AG04449 (cell line): ENCODE data around the gene COL15A1.

ENCODE experiments used
- CTCF ChIA-PET: fragments of 350-600 bp; formaldehyde crosslinking; extraction: SDS; loops from one replicate; lab custom pipeline; 2021; ENCODE audit warnings: antibody characterized with exemption; lab: Yijun Ruan, JAX
- POLR2A ChIA-PET: fragments of 400-600, 350-600 bp; formaldehyde crosslinking; extraction: SDS; loops from one replicate; lab custom pipeline; 2020; ENCODE audit warnings: antibody characterized with exemption, inconsistent platforms; lab: Yijun Ruan, JAX
- DNase-seq: peaks from one replicate; pipeline ENCODE4 v3.0.0-alpha.2; 2010; ENCODE audit warnings: low read depth, low spot score
- H3K4me3 ChIP-seq: 2 replicates; pipeline ENCODE4 v1.5.1; 2011; ENCODE audit warnings: low read depth, mild to moderate bottlenecking, control low read depth, low read length
- TF ChIP-seq, protein P1 (sequence below): IDR thresholded peaks from one replicate; pipeline ENCODE4 v1.5.1; 2011; ENCODE audit warnings: mild to moderate bottlenecking, moderate library complexity, low read length, control low read depth, inconsistent platforms; ENCODE audit not compliant: insufficient read depth; ENCODE audit errors: missing control alignments

Gene COL15A1

GRCh38 chr9:99055384-99055783 is 111.7 kb downstream of the COL15A1 start:
- TF ChIP-seq, protein P1, sequence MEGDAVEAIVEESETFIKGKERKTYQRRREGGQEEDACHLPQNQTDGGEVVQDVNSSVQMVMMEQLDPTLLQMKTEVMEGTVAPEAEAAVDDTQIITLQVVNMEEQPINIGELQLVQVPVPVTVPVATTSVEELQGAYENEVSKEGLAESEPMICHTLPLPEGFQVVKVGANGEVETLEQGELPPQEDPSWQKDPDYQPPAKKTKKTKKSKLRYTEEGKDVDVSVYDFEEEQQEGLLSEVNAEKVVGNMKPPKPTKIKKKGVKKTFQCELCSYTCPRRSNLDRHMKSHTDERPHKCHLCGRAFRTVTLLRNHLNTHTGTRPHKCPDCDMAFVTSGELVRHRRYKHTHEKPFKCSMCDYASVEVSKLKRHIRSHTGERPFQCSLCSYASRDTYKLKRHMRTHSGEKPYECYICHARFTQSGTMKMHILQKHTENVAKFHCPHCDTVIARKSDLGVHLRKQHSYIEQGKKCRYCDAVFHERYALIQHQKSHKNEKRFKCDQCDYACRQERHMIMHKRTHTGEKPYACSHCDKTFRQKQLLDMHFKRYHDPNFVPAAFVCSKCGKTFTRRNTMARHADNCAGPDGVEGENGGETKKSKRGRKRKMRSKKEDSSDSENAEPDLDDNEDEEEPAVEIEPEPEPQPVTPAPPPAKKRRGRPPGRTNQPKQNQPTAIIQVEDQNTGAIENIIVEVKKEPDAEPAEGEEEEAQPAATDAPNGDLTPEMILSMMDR, result no peak
- DNase-seq, result no peak
- ChIA-PET POLR2A (interaction anchor here (0.7 kb wide), 1 partner anchor 770 kb away, joined by 3 read pairs; no protein-coding TSS in a partner anchor), CTCF (interaction anchor here (0.9 to 2.0 kb wide), 4 partner anchors 11 to 95 kb away, joined by 3 to 7 read pairs (median 4); no protein-coding TSS in a partner anchor)
- H3K4me3 ChIP-seq, result no peak overlapping the region

DNA sequence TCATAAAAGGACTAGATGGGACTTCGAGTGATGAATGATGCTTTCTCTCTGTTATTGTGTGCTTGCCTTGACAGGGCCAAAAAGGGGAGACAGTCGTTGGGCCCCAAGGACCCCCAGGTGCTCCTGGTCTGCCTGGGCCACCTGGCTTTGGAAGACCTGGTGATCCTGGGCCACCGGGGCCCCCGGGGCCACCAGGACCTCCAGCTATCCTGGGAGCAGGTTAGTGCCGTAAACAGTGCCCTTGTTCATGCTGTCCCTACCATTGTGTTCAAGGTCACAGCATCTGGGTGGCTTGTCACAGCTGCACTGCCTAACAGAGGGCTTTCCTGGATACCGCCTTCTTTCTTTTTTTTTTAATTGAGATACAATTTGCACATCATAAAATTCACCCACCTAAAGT is 112.5 kb downstream of the COL15A1 start:
- CTCF ChIA-PET, result interaction anchor here (1.0 to 2.0 kb wide), 3 partner anchors 12 to 94 kb away, joined by 3 to 7 read pairs (median 3); no protein-coding TSS in a partner anchor
- no peak overlapping the region for H3K4me3 ChIP-seq
- no peak for DNase-seq
- POLR2A ChIA-PET, result no interaction called here
- TF ChIP-seq, protein P1, result no peak

DNA sequence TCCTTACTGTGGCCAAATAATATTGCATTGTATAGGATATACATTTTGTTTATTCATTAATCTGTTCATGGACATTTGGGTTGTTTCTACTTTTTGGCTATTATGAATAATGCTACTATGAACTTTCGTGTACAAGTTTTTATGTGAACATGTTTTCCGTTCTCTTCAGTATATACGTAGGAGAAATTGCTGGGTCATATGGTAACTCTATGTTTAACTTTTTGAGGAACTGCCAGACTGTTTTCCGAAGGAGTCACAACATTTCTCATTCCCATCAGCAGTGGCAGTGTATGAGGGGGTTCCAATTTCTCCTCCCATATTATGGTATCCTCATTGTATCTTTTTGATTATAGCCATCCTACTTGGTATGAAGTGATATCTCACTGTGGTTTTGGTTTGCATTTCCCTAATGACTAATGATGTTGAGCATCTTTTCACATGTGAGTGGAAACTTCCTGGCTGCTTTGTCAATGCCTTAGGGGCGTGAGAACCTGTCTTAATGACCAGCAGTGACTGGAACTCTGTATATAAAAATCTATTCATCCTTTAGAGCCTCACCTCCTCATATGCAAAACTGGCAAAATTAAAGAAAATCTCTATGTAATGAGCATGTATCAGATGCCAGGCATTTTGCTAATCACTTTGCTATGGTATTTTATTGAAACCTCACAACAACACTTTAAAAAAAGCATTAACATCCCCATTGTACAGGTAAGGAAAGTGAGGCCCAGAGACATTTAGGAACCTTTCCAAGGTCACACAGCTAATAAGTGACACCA is 113.4 kb downstream of the COL15A1 start:
- CTCF ChIA-PET, result interaction anchor here (0.9 to 1.6 kb wide), 5 partner anchors 10 to 19 kb away, joined by 3 to 4 read pairs (median 3); no protein-coding TSS in a partner anchor
- no peak overlapping the region for H3K4me3 ChIP-seq
- DNase-seq, result peak; percentile 74
- POLR2A ChIA-PET, result interaction anchor here (1.3 kb wide), 1 partner anchor 47 kb away, joined by 5 read pairs; the partner anchor contains the start of gene TGFBR1
- TF ChIP-seq, protein P1, result no peak

- POLR2A ChIA-PET, result interaction anchor here (1.3 kb wide), 1 partner anchor 46 kb away, joined by 5 read pairs; the partner anchor contains the start of gene TGFBR1
- no peak for DNase-seq
- no peak overlapping the region for H3K4me3 ChIP-seq
These were observed 114.2 kb downstream of the COL15A1 start for GRCh38 chr9:99057665-99058625.

GRCh38 chr9:99058964-99059921 is 115.5 kb downstream of the COL15A1 start:
- POLR2A ChIA-PET, result no interaction called here
- TF ChIP-seq, protein P1, result no peak
- CTCF ChIA-PET, result interaction anchor here (0.6 to 1.1 kb wide), 3 partner anchors 12 to 26 kb away, joined by 3 read pairs; no protein-coding TSS in a partner anchor

More at GRCh38 chr9:99057665-99058625, 114.2 kb downstream of the COL15A1 start:
- TF ChIP-seq, protein P1, result no peak
- CTCF ChIA-PET, result interaction anchor here (0.9 to 1.6 kb wide), 5 partner anchors 9 to 19 kb away, joined by 3 to 4 read pairs (median 3); no protein-coding TSS in a partner anchor

More at GRCh38 chr9:99058964-99059921, 115.5 kb downstream of the COL15A1 start:
- DNase-seq, result no peak
- H3K4me3 ChIP-seq, result no peak overlapping the region
